Measurements from ENCODE around the gene MOB3A.
A peak's percentile ranks its signal among the peaks of the same experiment; 100 is the strongest.

- TF ChIP-seq CTCF (IDR thresholded peaks at IDR 0.05): peak; percentile 63
- no peak for TF ChIP-seq EZH2 (IDR thresholded peaks at IDR 0.05)
- no peak for TF ChIP-seq EZH2phosphoT487 (IDR thresholded peaks at IDR 0.05)
Measured at GRCh38 chr19:2096034-2096479, at the start of gene MOB3A.

Data from neural progenitor cell (in vitro differentiated cells).